Left renal pelvis (tissue), 4 donors: ENCODE measurements around the gene ASPG. TPM values are rescaled to one million over a fixed set of nuclear protein-coding genes. Genes with fewer than 3 reads are reported as not detected.

ENCODE experiments used
- DNase-seq, 4 donors: peaks; one replicate each; pipeline ENCODE4 v3.0.0-alpha.2; 2013; ENCODE audit warnings: low read depth in 4 of 4, low spot score in 3 of 4
- polyA plus RNA-seq, 4 donors: library from polyadenylated mRNA; unstranded; fragments of 120-200 nt; gene quantifications; one replicate each; pipeline ENCODE4 v1.2.1, GENCODE V29; 2013; ENCODE audit not compliant: insufficient read length in 4 of 4

The ASPG gene
- polyA plus RNA-seq, 4 donors: 1.4 to 18.9 (median 10.0) TPM

GRCh38 chr14:104158827-104159798 lies 73.6 kb downstream of the ASPG start:
- DNase-seq: no peak

- no peak for DNase-seq
These were observed 74.5 kb downstream of the ASPG start for GRCh38 chr14:104159990-104160389.

- DNase-seq: no peak
These were observed 76.3 kb downstream of the ASPG start for GRCh38 chr14:104161602-104162367.

GRCh38 chr14:104162495-104162894 lies 77.0 kb downstream of the ASPG start:
- no peak for DNase-seq

GRCh38 chr14:104163541-104163940 lies 78.0 kb downstream of the ASPG start:
- no peak for DNase-seq

- no peak for DNase-seq
These were observed 78.5 kb downstream of the ASPG start for GRCh38 chr14:104164041-104164440.

- DNase-seq: no peak
These were observed 79.0 kb downstream of the ASPG start for GRCh38 chr14:104164512-104164911.

Other genes with a start within 250 kb of the ASPG start
- 10 to 100 TPM; 14.5 to 38.8 (median 32.8) TPM for gene PPP1R13B, start 238.1 kb upstream of the ASPG start, polyA plus RNA-seq
- 1 to 10 TPM; 1.0 to 4.0 (median 2.5) TPM for gene TDRD9, start 157.2 kb upstream of the ASPG start, polyA plus RNA-seq
- not detected for gene RD3L, start 143.2 kb upstream of the ASPG start, polyA plus RNA-seq
- gene KIF26A, start 52.9 kb downstream of the ASPG start, polyA plus RNA-seq: 10 to 100 TPM in 2 of 4 donors, 1 to 10 TPM in 2; 3.3 to 13.9 (median 9.8) TPM